PFSK-1 (cell line): ENCODE measurements around the gene USP33.

Experiments
- FOXP2 ChIP-seq: optimal IDR thresholded peaks from 2 replicates; pipeline ENCODE3; 2011; ENCODE audit warnings: borderline replicate concordance, control low read depth, inconsistent platforms; ENCODE audit not compliant: insufficient read depth; ENCODE audit errors: extremely low read length, extremely low read depth
- POLR2AphosphoS5 ChIP-seq: IDR thresholded peaks from 2 replicates; pipeline ENCODE4 v1.6.1; 2012; ENCODE audit warnings: low read depth, mild to moderate bottlenecking, control low read depth, low read length, moderate library complexity
- REST ChIP-seq, 2 experiments: IDR thresholded peaks; 2 replicates each; pipeline versions ENCODE4 v1.6.1 to v1.8.0; 2011 to 2012; ENCODE audit warnings: low read depth in 2 of 2, low read length in 2 of 2, control low read depth in 1 of 2, inconsistent platforms in 1 of 2, mild to moderate bottlenecking in 1 of 2, moderate library complexity in 1 of 2; ENCODE audit not compliant: insufficient read depth in 1 of 2
- SIN3A ChIP-seq: IDR thresholded peaks from 2 replicates; pipeline ENCODE4 v1.6.1; 2012; ENCODE audit warnings: mild to moderate bottlenecking, low read length, moderate library complexity, borderline replicate concordance; ENCODE audit not compliant: insufficient read depth
- TAF1 ChIP-seq: IDR thresholded peaks from 2 replicates; pipeline ENCODE4 v1.6.1; 2012; ENCODE audit warnings: low read length, control low read depth, borderline replicate concordance; ENCODE audit not compliant: insufficient read depth

The USP33 gene

GRCh38 chr1:77776007-77776700, 16.5 kb upstream of the USP33 start:
- no peak for TF ChIP-seq TAF1
- TF ChIP-seq POLR2AphosphoS5: no peak
- no peak for TF ChIP-seq REST (IDR thresholded peaks at IDR 0.05; ENCODE audit: insufficient read depth in 1 of 2, low read depth in 2 of 2, low read length in 2 of 2)
- TF ChIP-seq FOXP2: no peak
- TF ChIP-seq SIN3A: no peak

- TF ChIP-seq FOXP2 (no peak), SIN3A (no peak), TAF1 (no peak), POLR2AphosphoS5 (no peak), REST (IDR thresholded peaks at IDR 0.05; ENCODE audit: insufficient read depth in 1 of 2, low read depth in 2 of 2, low read length in 2 of 2) (no peak)
These were observed 8.4 kb upstream of the USP33 start for GRCh38 chr1:77768006-77768405.

- TF ChIP-seq POLR2AphosphoS5 (no peak), SIN3A (no peak), TAF1 (no peak), FOXP2 (no peak), REST (IDR thresholded peaks at IDR 0.05; ENCODE audit: insufficient read depth in 1 of 2, low read depth in 2 of 2, low read length in 2 of 2) (no peak)
These were observed 2.4 kb upstream of the USP33 start for GRCh38 chr1:77762072-77762476.

- TF ChIP-seq POLR2AphosphoS5 (no peak), TAF1 (no peak), REST (IDR thresholded peaks at IDR 0.05; ENCODE audit: insufficient read depth in 1 of 2, low read depth in 2 of 2, low read length in 2 of 2) (no peak), SIN3A (no peak), FOXP2 (no peak)
These were observed 2.0 kb downstream of the USP33 start for GRCh38 chr1:77757603-77758002.
